SW 1271 (cell line): Measurements from ENCODE around the gene SEC14L1.

Experiments
- DNase-seq, 2 experiments: peaks; one replicate each; lab custom pipeline; 2025; lab: John Stamatoyannopoulos, UW

SEC14L1 gene

DNA sequence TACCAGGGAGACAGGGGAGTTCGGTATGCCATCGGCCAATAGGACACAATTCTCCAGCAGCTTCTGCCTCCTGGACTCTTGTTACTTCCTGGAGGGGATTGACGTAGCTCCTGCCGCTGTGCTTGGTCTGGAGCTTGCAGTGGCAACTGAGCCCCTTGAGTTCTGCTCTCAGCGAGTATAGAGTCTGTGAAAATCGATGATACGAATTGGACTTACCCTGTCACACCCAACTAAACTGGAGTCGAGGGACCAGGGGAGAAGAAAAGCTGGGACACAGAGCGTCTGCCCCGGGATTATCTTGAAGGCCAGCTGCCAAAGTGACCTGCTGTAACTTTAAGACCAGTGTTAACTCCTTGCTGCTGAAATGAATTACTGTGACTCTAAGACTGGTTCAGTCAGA is 22.2 kb downstream of the SEC14L1 start:
- no peak for DNase-seq

DNA sequence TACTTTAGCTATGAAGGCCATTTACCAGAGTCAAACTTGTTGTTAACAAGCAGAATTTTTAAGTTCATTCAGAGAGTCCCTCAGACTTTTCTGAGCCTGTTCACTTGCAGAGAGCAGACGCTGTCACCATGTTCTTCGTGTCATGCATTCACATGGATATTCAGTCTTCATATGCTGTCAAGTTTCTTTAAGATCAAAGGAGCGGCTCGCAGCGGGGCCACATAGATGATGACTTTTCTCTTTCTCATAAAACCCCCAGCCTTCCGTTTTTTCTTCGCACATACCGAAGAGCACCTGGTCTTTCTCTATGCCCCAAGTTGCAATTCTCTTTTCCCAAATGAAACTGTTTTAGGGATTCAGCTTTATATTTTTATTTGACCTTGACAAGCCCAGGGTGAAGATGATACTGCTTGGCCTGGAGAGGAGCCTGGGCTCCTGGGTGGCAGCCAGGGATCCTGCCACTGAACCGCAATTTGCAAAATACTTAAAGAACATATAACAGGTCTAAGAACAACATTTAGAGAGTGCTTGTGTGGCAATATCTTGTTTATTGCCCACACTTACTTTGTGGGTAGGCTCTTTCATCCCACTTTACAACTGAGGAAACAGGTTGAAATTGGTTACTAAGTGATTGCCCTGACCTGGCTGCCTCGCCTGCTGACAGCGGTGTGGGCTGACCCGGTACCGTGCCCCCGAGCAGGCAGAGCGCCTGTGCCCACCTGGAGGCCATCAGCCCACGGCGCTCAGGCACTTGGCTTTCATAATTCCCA is 22.9 kb downstream of the SEC14L1 start:
- DNase-seq = no peak

DNA sequence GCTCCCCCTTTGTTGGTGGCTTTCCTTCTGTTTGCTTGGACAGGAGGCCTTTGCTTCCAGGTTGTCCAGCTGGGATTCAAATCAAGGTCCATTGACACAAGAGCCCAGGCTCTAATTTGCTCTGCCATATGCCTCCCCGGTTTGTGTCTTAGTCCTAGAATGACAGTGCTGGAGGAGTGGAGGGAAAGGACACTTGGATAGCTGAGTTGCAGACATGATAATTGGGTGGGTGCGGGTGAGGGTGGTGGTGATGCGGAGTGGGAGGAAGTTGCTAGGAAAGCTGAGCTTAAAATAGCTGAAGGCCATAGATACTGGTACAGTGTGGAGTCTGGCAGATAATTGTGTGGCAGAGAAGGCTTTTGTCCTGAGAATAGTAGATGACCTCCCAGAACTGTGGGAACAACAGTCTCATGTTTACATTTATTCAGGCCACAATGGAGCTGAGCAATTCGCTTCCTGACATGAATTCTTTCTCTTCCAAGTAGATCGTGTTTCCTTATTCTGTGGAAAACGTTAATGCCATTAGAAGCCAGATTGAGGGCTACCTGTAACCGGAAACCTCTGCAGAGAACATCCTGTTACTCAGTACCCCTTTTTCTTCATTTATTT is 23.8 kb downstream of the SEC14L1 start:
- no peak for DNase-seq

DNA sequence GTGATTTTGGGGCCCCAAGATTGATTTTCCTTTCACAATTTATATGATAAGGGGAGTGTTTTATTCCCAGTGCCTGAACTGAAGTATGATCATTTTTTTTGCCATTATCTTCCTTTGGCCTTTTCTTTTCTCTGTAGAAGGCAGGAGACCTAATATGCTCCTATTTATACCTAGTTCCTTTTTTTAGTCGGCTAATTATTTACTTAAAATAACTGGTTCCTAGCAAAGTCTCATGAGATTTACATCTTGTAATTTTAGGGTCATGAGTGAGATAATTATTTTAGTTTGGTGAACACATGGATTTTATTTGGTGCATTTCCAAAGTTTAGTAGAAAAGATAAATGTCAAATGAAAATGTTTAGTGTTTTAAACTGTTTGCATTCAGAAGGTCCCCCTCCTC is 24.8 kb downstream of the SEC14L1 start:
- no peak for DNase-seq

DNA sequence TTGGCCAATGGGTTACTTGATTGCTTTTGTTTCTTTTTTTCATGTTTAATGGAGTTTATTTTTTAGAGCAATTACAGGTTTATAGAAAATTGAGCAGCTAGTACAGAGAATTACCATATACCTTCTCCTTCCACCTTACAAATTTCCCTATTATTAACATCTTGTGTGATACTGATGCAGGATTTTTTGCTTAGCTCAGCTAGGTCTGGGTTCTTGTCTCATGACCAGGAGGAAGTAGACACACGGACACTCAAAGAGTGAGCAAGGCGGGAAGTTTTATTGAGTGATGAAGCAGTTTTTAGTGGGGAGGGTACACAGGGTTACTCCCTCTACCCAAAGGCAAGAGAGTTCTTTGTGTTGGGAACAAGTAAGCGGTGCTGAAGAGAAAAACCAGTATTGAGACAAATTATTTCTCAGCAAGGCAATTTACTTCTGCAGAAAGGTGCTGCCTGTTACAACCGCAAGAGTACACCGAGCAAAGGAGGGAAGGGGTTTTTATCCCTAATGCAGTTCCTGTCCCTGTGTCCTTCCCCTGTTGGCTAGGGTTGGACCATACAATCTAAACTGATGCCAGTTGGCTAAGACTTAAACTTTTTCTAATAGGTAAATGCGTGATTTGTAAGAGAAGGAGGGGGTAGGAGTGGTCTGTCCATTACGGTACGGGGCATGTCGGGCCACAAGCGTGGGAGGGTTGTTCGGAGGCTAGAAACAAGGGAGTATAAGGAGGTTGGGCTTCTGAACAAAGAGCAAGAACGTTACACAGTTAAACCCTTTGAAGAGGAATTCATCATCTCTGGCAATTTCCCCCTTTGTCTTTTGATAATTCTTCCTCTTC is 26.9 kb downstream of the SEC14L1 start:
- no peak for DNase-seq

DNA sequence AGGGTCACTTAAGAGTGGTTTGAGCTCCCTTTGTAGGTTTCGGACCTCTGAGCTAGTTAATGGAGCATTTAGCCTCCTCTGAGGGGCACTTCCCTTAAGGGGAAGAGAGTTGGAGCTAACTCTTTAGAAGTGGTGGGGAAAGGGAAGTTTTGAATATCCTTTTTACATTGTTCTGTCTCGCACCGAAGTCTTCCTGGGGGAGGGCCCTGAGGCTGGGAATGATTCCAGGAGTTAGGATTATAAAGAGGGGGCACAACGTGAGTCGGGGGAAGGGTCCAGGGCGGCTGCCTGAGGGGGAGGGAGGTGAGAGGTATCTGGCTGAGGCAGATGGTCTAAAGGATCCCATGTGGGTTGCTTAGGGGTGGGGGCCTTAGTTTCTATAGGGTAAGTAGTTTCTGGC is 32.3 kb downstream of the SEC14L1 start:
- DNase-seq = no peak

DNA sequence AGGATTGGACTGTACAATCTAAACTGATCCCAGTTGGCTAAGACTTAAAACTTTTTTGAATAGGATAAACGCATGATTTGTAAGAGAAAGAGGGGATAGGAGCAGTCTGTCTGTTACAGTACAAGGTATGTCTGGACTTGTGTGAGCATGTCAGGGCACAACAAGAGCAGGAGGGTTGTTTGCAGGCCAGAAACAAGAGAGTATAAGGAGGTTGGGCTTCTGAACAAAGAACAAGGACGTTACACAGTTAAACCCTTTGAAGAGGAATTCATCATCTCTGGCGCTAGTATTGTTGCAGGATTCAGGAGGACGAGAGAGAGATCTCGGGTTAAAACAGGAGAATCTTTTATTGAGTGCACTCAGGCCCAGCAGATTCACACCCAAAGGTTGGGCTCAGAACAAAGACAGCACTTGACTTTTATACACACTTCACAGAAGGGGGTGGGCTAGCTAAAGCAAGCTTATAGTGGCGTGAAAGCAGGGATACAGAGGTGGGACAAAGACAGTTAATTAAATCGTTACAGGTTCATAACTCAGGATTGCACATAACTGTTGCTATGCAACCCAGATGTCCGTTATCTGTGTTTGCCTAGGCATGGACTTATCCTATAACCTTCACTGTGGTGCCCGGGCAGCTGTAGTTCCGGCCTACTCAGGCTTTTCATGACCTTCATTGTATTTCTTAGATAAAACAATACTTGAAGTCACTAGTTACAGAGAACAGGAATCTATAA is 34.3 kb downstream of the SEC14L1 start:
- DNase-seq = no peak

DNA sequence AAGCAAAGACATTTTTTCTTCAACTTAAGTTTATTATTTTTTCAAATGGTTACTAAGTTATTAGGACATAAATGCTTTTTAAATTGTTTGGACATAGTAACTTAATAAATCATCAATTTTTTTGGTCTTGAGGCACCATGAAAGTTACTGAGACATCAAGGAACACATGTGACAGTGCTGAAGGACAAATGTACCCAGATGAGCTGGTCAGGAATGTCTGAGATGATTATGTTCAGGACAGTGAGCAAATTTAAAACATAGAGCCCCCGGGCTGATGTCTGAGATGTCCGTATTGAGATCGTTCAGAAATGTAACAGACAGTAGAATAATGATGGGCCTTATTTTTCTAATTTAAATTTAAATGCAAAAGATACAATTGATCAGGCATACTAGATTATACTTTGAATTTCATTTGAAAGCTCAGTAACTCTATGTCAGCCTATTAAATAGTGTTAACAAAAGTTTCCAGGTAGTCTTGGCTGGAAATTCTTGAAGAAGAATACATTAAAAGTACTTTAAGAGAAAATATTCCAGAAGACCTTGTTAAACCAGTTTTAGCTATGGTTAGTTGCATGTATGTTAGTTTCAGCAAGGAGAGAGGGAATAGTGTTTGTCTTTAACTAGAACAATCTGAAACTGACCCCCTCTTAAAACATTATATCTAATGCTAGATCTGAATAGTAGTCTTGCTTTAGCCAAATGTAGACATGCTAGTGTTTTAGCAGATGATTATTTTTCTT is 36.4 kb downstream of the SEC14L1 start:
- no peak for DNase-seq

DNA sequence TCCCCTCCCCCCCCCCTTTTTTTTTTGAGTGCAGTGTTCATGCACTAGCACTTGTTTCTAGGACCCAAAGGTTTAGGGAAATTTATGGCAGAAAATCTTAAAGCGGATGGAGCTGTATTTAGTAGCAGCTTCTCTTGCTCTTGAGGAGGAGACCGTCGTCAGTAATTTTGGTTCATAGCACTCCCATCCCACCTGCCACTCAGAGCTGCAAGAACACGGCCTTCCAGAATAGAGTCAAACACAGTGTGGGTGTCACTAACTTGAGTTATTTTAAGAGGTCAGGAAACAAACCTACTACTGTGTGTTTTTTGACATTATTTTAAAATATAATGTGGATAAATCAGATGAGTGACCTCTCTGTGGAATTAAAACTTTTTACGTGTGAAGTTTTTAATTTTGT is 37.3 kb downstream of the SEC14L1 start:
- no peak for DNase-seq

DNA sequence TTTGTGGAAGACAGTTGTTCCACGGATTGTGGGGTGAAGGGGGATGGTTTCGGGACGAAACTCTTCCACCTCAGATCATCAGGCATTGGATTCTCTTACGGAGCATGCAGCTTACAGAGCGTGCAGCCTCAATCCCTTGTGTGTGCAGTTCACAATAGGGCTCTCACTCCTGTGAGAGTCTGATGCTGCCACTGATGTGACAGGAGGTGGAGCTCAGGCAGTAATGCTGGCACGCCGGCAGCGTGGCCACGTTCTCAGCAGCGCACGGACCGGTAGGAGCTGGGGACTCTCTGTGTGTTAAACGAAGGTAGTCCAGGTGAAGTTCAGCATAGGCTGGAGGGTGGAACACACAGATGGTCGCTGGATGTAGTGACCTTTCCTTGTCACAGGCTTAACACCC is 37.8 kb downstream of the SEC14L1 start:
- no peak for DNase-seq

DNA sequence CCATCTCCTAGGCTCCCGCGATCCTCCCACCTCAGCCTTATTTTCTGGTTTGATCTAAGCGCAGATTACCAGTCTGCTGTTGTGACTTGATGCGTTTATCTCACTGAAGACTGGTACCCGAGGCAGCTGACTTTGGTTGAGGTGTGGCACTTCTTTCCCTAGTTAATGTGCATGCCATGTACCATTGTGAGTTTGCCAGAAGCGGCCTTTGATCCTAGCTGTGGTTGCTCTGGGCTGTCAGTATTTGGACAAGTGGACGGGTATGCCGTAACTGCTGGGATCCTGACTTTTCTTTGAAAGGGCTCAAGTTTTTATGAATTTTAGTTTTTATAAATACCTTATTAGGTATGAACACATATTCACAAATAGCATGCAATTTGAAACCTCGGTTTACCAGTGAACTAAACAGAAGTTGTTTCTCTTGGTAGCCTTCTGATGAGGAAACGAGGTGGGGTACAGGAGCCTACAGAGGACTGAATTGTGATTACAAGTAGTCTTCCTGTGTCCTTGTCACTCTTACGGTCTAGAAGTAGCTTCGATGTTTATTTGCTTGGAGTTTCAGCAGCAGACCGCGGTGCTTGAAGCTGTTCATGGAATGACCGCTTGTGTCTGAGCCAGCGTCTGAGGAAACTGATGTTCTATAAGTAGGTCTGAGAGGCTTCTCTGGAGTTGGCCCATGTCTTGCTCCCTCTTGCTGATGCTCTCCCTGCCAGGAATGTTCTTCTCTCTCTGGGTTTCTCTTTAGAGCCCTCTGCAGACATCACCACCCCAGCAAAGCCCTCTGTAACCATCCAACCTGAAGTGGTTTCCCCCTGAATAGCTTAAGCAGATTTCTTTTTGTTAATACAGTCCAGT is 40.0 kb downstream of the SEC14L1 start:
- no peak for DNase-seq

DNA sequence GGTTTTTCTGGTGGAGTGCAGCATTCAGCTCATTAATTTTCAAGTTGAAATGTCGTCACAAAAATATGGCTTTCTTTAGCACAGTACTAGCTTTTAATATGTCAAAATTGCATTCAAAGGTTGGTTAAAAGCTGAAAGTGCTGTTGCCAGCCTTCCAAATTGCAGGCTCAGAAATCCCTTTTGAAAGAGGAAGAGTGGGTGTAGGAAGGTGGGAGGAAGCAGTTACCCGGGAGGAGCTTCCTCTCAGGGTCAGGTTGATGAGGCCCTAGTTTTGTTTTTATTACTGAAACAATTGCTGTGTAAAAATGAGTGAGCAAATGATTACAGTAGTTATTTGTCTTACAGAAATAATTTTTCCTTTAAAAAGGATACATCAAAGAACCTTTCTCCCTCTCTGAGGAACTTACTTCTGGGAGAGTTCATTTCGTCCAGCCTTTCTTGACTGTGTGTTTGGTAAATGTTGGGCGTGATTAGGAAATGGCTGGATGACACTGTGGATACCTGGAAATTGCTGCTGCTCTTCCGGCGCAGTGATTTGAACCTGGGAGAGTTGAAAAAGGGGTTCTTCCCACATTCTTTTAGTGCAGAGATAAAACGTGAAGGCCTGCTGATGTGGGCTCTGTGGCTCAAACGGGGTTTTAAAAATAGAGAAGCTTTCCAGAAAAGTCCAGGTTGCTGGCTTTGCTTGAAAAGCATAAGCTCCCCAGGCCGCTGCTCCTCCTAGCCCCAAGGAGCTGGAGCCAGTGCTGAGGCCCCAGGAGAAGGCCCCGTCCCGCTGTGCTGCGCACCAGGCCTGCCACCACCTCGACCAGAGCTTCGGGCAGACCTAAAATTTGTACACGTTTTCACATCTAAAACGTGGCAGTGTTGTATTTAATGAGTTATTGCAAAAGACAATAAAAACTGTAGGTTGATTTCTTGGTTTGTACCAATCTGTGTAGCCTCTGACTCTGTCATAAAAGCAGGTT is 41.7 kb downstream of the SEC14L1 start:
- DNase-seq = no peak

DNA sequence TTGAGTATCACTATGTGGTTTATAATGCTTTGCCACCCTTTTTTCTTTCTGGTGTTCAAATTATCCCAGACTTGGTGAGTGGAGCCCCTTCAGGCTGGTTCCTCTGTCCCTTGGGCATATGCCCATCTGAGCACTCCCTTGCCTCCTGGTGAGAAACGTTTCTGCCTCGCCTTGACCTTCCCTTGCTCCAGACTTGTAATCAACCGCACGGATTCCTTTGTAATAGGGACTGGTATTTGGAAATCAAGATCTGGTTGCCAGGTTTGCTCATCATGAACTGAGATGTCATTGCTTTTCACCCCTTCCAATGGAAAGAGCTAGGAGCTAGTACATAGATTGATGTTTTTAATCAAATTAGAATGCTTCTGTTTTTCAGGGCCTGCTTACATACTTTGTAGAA is 43.7 kb downstream of the SEC14L1 start:
- DNase-seq = no peak

DNA sequence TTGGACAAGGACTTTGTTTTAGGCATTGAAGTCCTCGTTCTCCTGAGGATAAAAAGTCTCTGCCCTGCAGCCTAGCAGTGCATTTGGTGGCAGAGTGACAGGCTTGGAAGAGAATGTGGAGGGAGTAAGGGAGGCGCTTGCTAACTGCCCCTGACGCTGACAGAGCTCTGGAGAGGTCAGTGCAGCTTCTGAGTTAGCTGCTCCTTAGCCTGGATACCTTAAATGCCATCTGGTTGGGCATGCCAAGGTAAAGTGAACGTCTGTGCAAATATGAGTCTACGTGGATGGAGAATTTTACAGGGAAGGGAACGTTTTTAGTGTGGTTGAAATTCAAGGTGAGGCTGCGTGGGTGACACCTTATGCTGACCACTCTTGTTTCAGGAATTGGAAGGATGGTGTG is 44.4 kb downstream of the SEC14L1 start:
- DNase-seq = no peak

DNA sequence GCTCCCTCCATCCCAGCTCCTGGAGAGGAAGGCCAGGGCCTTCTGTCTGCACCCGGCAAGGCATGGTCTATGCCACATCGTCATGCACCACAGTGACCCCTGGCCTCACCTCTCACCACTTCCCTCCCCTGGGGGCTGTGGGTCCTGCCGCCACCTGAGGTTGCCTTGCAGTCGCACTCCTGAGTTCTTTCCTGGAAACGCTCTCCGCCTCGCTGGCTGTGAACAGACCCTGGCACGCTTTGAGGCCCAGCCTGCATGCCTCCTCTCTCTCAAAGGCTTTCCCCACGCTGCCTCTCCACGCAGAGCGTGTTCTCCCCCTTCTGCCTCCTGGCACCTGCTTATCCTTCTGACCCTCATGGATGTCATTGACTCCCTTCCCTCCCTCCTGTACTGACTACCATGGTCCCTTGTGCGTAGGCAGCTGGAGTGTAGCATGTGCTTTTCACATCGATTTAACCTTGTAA is 45.4 kb downstream of the SEC14L1 start:
- no peak for DNase-seq

DNA sequence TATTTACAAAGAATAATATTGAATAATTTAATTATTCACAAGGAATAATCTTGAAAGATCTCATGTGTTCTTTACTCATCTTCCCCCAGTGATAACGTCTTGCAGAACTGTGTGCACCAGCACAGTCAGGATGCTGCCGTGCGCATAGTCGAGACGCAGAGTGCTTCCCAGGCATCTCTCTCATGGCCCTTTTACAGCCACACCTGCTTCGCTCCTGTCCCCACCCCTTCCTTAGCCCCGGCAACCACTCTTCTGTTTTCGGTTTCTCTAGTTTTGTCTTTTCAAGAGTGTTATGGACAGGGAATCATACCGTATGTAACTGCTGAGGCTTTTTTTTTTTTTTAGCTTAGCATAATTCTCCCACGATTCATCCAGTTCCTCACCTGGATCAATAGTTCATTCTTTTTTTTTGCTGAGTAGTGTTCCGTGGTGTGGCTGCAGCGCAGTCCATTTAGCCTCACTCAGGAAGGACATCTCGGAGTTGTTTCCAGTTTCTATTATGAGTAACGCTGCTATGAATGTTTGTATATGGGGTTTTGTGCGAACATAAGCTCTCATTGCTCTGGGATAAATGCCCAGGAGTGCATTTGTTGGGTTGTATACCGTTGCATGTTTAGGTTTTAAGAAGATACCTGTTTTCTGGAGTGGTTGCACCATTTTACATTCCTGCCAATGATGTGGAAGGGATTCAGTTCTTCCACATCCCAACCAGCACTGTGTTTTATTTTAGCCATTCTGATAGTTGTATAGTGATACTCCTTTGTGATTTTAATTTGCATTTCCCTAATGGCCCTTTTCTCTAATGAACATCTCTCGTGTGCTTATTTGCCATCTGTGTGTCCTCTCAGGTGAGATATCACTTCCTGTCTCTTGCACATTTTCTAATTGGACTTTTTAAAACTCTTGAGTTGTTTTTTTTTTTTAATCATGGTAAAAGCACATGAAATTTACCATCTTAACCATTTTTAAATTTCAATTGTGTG is 47.6 kb downstream of the SEC14L1 start:
- DNase-seq = no peak

DNA sequence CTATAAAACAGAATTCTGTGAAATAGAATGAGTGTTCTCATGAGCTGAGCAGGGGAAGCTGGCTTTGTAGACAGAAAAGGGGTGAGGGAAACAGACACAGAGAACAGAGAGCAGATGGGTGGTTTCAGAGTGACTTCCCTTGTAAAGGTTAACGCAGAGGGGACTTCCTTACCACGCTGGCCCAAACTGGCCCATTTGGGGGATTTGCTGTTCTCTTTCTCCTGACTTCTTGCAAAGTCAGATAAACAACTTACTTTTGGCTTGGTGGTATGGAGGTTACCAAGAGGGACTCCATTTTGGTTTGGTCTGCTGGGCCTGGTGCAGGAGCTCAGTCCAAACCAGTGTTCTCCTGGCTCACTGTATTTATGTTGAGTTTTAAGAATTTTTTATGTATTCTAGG is 48.4 kb downstream of the SEC14L1 start:
- DNase-seq = no peak

DNA sequence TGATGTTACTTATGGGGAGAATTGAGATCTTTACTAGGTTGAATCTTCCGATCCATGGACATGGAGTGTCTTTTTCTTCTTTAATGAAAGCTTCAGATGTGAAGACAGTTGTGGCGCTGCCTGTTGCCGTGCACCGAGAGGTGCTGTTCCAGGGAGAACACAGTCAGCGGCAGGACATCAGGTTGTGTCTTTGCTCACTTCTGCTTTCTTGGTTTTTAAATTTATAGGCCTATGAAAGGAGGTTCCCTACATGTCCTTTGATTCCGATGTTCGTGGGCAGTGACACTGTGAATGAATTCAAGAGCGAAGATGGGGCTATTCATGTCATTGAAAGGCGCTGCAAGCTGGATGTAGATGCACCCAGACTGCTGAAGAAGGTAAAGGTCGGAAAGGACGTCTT is 49.8 kb downstream of the SEC14L1 start:
- no peak for DNase-seq
